ENCODE data around the gene CATSPERE.

CATSPERE gene

GRCh38 chr1:244461245-244462071 lies at the start of gene CATSPERE:
Gene CATSPERE (plus strand): TSS chr1:244461273. CDS start chr1:244461430, 157 bp downstream.
- DNase-seq: peak; percentile 38

GRCh38 chr1:244412176-244412575 lies 48.9 kb upstream of the CATSPERE start:
- no peak for DNase-seq

- DNase-seq: no peak
These were observed 47.3 kb upstream of the CATSPERE start for GRCh38 chr1:244413736-244414135.

GRCh38 chr1:244414543-244414942 lies 46.5 kb upstream of the CATSPERE start:
- DNase-seq: no peak

GRCh38 chr1:244419024-244419423 lies 42.0 kb upstream of the CATSPERE start:
- no peak for DNase-seq

- DNase-seq: no peak
These were observed 38.9 kb upstream of the CATSPERE start for GRCh38 chr1:244422174-244422573.

- no peak for DNase-seq
These were observed 36.3 kb upstream of the CATSPERE start for GRCh38 chr1:244424649-244425334.

GRCh38 chr1:244427647-244428046 lies 33.4 kb upstream of the CATSPERE start:
- no peak for DNase-seq

- no peak for DNase-seq
These were observed 31.3 kb upstream of the CATSPERE start for GRCh38 chr1:244429818-244430217.

GRCh38 chr1:244431166-244431565 lies 29.9 kb upstream of the CATSPERE start:
- no peak for DNase-seq

- DNase-seq: no peak
These were observed 25.4 kb upstream of the CATSPERE start for GRCh38 chr1:244435562-244436205.

GRCh38 chr1:244436336-244437085 lies 24.6 kb upstream of the CATSPERE start:
- no peak for DNase-seq

- no peak for DNase-seq
These were observed 24.0 kb upstream of the CATSPERE start for GRCh38 chr1:244437086-244437468.

- no peak for DNase-seq
These were observed 21.6 kb upstream of the CATSPERE start for GRCh38 chr1:244439391-244440032.

- no peak for DNase-seq
These were observed 18.2 kb upstream of the CATSPERE start for GRCh38 chr1:244442850-244443249.

GRCh38 chr1:244444854-244445253 lies 16.2 kb upstream of the CATSPERE start:
- DNase-seq: no peak

GRCh38 chr1:244445320-244446181 lies 15.5 kb upstream of the CATSPERE start:
- DNase-seq: no peak

- DNase-seq: no peak
These were observed 14.0 kb upstream of the CATSPERE start for GRCh38 chr1:244447024-244447423.

GRCh38 chr1:244447552-244447951 lies 13.5 kb upstream of the CATSPERE start:
- no peak for DNase-seq

- DNase-seq: no peak
These were observed 12.6 kb upstream of the CATSPERE start for GRCh38 chr1:244448279-244449036.
